Peyer's patch (tissue), 4 donors: ENCODE results near the gene CHN2. TPM values are rescaled to one million over a fixed set of nuclear protein-coding genes. Genes with fewer than 3 reads are reported as not detected.

Source experiments
- DNase-seq, 3 donors: peaks; one replicate each; pipeline ENCODE4 v3.0.0-alpha.2; 2017 to 2019
- H3K27ac ChIP-seq, 4 donors: fragments of 200-600 bp; sonication (generic); one replicate each; pipeline ENCODE4 v1.5.1; 2016 to 2019
- H3K27me3 ChIP-seq, 2 donors: fragments of 200-600 bp; sonication (generic); one replicate each; pipeline ENCODE4 v1.5.1; 2019
- H3K36me3 ChIP-seq, 3 donors: fragments of 200-600 bp; sonication (generic); one replicate each; pipeline ENCODE4 v1.5.1; 2016 to 2019
- H3K4me1 ChIP-seq, 4 donors: fragments of 200-600 bp; sonication (generic); one replicate each; pipeline ENCODE4 v1.5.1; 2016 to 2019
- H3K4me3 ChIP-seq, 4 donors: fragments of 200-600 bp; sonication (generic); 1 replicate in 3 of 4; 2 replicates in 1 of 4; pipeline ENCODE4 v1.5.1; 2016 to 2019; ENCODE audit warnings: mild to moderate bottlenecking in 1 of 4
- H3K9me3 ChIP-seq, 4 donors: fragments of 200-600 bp; sonication (generic); one replicate each; pipeline ENCODE4 v1.5.1; 2016 to 2019; ENCODE audit warnings: mild to moderate bottlenecking in 1 of 4
- CTCF ChIP-seq, 6 experiments: fragments of 450-650 bp in 4 of 6; fragments of 200-600 bp in 2 of 6; sonication (generic) in 1 of 6; IDR thresholded peaks; one replicate each; pipeline ENCODE4 v1.5.1; 2017 to 2019; ENCODE audit warnings: antibody characterized with exemption in 6 of 6, mild to moderate bottlenecking in 3 of 6, moderate library complexity in 1 of 6
- POLR2A ChIP-seq, 2 donors: fragments of 450-650 bp; IDR thresholded peaks; one replicate each; pipeline ENCODE4 v1.5.1; 2017; ENCODE audit warnings: antibody characterized with exemption in 2 of 2, mild to moderate bottlenecking in 2 of 2, moderate library complexity in 2 of 2
- total RNA-seq, 4 donors: library from RNA; depleted of rRNA; stranded (reverse); fragments of >200 nt; gene quantifications; one replicate each; pipeline ENCODE4 v1.1.0, GENCODE V29; 2016

The CHN2 gene
- total RNA-seq, result 100 to 1,000 TPM in 3 of 4 donors, 10 to 100 TPM in 1; 29.7 to 159 (median 120) TPM

GRCh38 chr7:29194594-29195427, at the start of gene CHN2:
TSS of gene CHN2 (plus strand) at chr7:29194775.
- Histone ChIP-seq H3K4me1 (peaks cover 0 to 11% (median 0%) of the 10 kb centered on the region in 4 donors), H3K36me3 (no peaks in the 10 kb centered on the region), H3K9me3 (no peaks in the 10 kb centered on the region), H3K27ac (peak within 1 kb of the TSS; percentile 62 to 90 (median 78)), H3K27me3 (no peaks in the 10 kb centered on the region), H3K4me3 (peak within 1 kb of the TSS; percentile 62 to 95 (median 75))
- peak in 1 of 6 experiments; percentile 2 for TF ChIP-seq CTCF (IDR thresholded peaks at IDR 0.05)
- peak; percentile 49 to 63 for TF ChIP-seq POLR2A (IDR thresholded peaks at IDR 0.05)
- DNase-seq, result peak; percentile 47 to 88 (median 85)

- Histone ChIP-seq H3K9me3 (no peaks in the 10 kb centered on the region), H3K36me3 (no peaks in the 10 kb centered on the region), H3K4me3 (peak overlapping the region in 3 of 4 donors; percentile 22 to 57 (median 45)), H3K27ac (peak overlapping the region in 1 of 4 donors; percentile 56), H3K4me1 (peaks cover 0 to 24% (median 0%) of the 10 kb centered on the region in 4 donors), H3K27me3 (no peaks in the 10 kb centered on the region)
- TF ChIP-seq POLR2A (IDR thresholded peaks at IDR 0.05) (no peak), CTCF (IDR thresholded peaks at IDR 0.05) (no peak)
- no peak for DNase-seq
Observed at GRCh38 chr7:29145553-29146056, 49.0 kb upstream of the CHN2 start.

- H3K4me3 ChIP-seq, result peak within 1 kb of the TSS; percentile 12 to 57 (median 34)
- no peaks in the 10 kb centered on the region for H3K36me3 ChIP-seq
- TF ChIP-seq CTCF (IDR thresholded peaks at IDR 0.05) (no peak), POLR2A (IDR thresholded peaks at IDR 0.05) (no peak)
- H3K27ac ChIP-seq, result peak within 1 kb of the TSS in 1 of 4 donors; percentile 56
- H3K9me3 ChIP-seq, result no peaks in the 10 kb centered on the region
- H3K4me1 ChIP-seq, result peaks cover 0 to 20% (median 0%) of the 10 kb centered on the region in 4 donors
- peak in 2 of 3 donors; percentile 54 to 65 for DNase-seq
- H3K27me3 ChIP-seq, result no peaks in the 10 kb centered on the region
Observed at GRCh38 chr7:29146057-29146706, 48.4 kb upstream of the CHN2 start, which contains the start of gene CPVL. TSS of gene CPVL (minus strand) at chr7:29146537. CDS start at chr7:29121061, 25,476 bp downstream.

- H3K27ac ChIP-seq, result peak overlapping the region in 1 of 4 donors; percentile 14
- H3K36me3 ChIP-seq, result no peaks in the 10 kb centered on the region
- no peaks in the 10 kb centered on the region for H3K9me3 ChIP-seq
- H3K27me3 ChIP-seq, result no peaks in the 10 kb centered on the region
- peak overlapping the region in 3 of 4 donors; percentile 12 to 57 (median 45) for H3K4me3 ChIP-seq
- TF ChIP-seq CTCF (IDR thresholded peaks at IDR 0.05) (peak in 2 of 6 experiments; percentile 11 to 12), POLR2A (IDR thresholded peaks at IDR 0.05) (no peak)
- H3K4me1 ChIP-seq, result peaks cover 0 to 16% (median 0%) of the 10 kb centered on the region in 4 donors
- no peak for DNase-seq
Observed at GRCh38 chr7:29146888-29147609, 47.5 kb upstream of the CHN2 start.

GRCh38 chr7:29147821-29148220, 46.8 kb upstream of the CHN2 start:
- no peaks in the 10 kb centered on the region for H3K27me3 ChIP-seq
- no peak for TF ChIP-seq POLR2A (IDR thresholded peaks at IDR 0.05)
- no peak for TF ChIP-seq CTCF (IDR thresholded peaks at IDR 0.05)
- H3K36me3 ChIP-seq, result no peaks in the 10 kb centered on the region
- H3K9me3 ChIP-seq, result no peaks in the 10 kb centered on the region
- H3K4me1 ChIP-seq, result peaks cover 0 to 16% (median 0%) of the 10 kb centered on the region in 4 donors
- H3K4me3 ChIP-seq, result no peak overlapping the region
- H3K27ac ChIP-seq, result peak overlapping the region in 1 of 4 donors; percentile 14
- no peak for DNase-seq
